NB4 (cell line): ENCODE data around the gene ZNF827.

ENCODE experiments used
- CTCF ChIP-seq: IDR thresholded peaks from one replicate; pipeline ENCODE4 v1.5.1; 2012; ENCODE audit warnings: low read depth, low read length
- MAX ChIP-seq: IDR thresholded peaks from 2 replicates; pipeline ENCODE4 v1.6.1; 2011; ENCODE audit warnings: low read depth, low read length
- POLR2A ChIP-seq: IDR thresholded peaks from 2 replicates; pipeline ENCODE4 v1.6.1; 2011; ENCODE audit warnings: mild to moderate bottlenecking; ENCODE audit not compliant: insufficient read length; ENCODE audit errors: extremely low read depth

- no peak for TF ChIP-seq CTCF
- TF ChIP-seq POLR2A = no peak
- no peak for TF ChIP-seq MAX
Observed at GRCh38 chr4:145821766-145822165, 116.9 kb downstream of the ZNF827 start.
